NT2/D1 (cell line): Measurements from ENCODE around the gene NTM.
A peak's percentile ranks its signal among the peaks of the same experiment; 100 is the strongest.

Experiments used
- DNase-seq: peaks from one replicate; pipeline ENCODE4 v3.0.0-alpha.2; 2011; ENCODE audit warnings: low read depth, low spot score
- H3K27me3 ChIP-seq: 2 replicates; pipeline ENCODE4 v1.6.0; 2011; ENCODE audit warnings: mild to moderate bottlenecking; ENCODE audit not compliant: insufficient read length, insufficient read depth
- H3K36me3 ChIP-seq: 2 replicates; pipeline ENCODE4 v1.6.1; 2011; ENCODE audit warnings: mild to moderate bottlenecking, low read length, mixed read lengths; ENCODE audit not compliant: insufficient read depth, insufficient read length
- H3K4me1 ChIP-seq: 2 replicates; pipeline ENCODE4 v1.5.1; 2011; ENCODE audit not compliant: insufficient read depth, insufficient read length
- H3K4me3 ChIP-seq: 2 replicates; pipeline ENCODE4 v1.5.1; 2011; ENCODE audit warnings: low read depth; ENCODE audit not compliant: insufficient read length
- H3K9ac ChIP-seq: 2 replicates; pipeline ENCODE4 v1.6.0; 2011; ENCODE audit warnings: low read depth; ENCODE audit not compliant: insufficient read length
- H3K9me3 ChIP-seq: 2 replicates; pipeline ENCODE4 v1.5.1; 2011; ENCODE audit warnings: mild to moderate bottlenecking, low read length; ENCODE audit not compliant: insufficient read depth
- SUZ12 ChIP-seq: IDR thresholded peaks from 2 replicates; pipeline ENCODE4 v1.6.1; 2011; ENCODE audit not compliant: insufficient read length, insufficient read depth; ENCODE audit errors: extremely low read depth
- YY1 ChIP-seq: IDR thresholded peaks from 2 replicates; pipeline ENCODE4 v1.6.1; 2011; ENCODE audit not compliant: insufficient read length, insufficient read depth
- ZNF274 ChIP-seq: IDR thresholded peaks from 2 replicates; pipeline ENCODE4 v1.6.1; 2011; ENCODE audit warnings: mild to moderate bottlenecking, low read depth, low read length

Gene NTM

GRCh38 chr11:132020001-132020400 is 649.6 kb downstream of the NTM start:
- H3K4me1 ChIP-seq = no peaks in the 10 kb centered on the region
- H3K27me3 ChIP-seq = no peaks in the 10 kb centered on the region
- no peaks in the 10 kb centered on the region for H3K9me3 ChIP-seq
- no peak overlapping the region for H3K4me3 ChIP-seq
- TF ChIP-seq YY1 (no peak), SUZ12 (no peak), ZNF274 (no peak)
- H3K36me3 ChIP-seq = no peaks in the 10 kb centered on the region
- no peak overlapping the region for H3K9ac ChIP-seq
- no peak for DNase-seq

GRCh38 chr11:132022285-132022684 is 651.9 kb downstream of the NTM start:
- Histone ChIP-seq H3K9ac (no peak overlapping the region), H3K4me1 (no peaks in the 10 kb centered on the region), H3K36me3 (no peaks in the 10 kb centered on the region), H3K27me3 (no peaks in the 10 kb centered on the region), H3K4me3 (no peak overlapping the region), H3K9me3 (no peaks in the 10 kb centered on the region)
- no peak for TF ChIP-seq ZNF274
- no peak for TF ChIP-seq YY1
- no peak for TF ChIP-seq SUZ12
- no peak for DNase-seq

DNA sequence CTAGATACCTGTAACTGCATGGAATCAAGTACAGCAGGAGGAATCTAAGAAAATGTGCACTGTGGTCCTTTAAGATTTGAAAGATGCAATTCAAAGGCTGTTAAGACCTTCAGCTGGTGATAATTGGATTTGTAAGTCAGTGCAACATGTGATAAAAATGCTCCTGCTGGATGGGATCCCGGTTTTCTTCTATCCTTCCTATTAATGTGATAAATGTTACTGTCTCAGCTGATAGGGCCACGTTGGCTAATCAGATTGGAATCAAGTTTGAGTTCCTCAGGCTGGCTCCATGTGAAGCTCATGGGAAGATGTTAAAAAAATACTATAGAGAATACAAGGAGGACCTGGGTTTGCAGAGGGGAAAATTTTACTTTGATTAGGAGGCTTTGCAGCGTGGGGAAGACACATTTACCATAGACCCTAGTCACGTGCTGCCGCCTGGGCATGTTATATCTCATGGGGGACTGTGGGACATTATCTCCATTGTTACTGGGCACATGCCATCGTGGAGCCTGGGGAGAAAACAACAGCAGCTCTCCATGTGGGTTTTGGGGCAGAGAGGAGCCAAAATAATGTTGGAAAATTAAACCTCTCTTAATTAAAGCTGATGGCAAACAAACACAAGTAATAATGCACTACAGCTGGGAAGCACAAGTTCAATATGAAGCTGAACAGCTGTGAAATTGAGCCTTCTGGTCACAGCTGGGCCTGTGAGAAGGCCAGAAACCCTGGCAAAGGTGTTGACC is 652.5 kb downstream of the NTM start:
- Histone ChIP-seq H3K9me3 (no peaks in the 10 kb centered on the region), H3K27me3 (no peaks in the 10 kb centered on the region), H3K9ac (no peak overlapping the region), H3K36me3 (no peaks in the 10 kb centered on the region), H3K4me3 (no peak overlapping the region), H3K4me1 (no peaks in the 10 kb centered on the region)
- DNase-seq = no peak
- TF ChIP-seq YY1 (no peak), ZNF274 (no peak), SUZ12 (no peak)

GRCh38 chr11:132024587-132025295 is 654.3 kb downstream of the NTM start:
- no peaks in the 10 kb centered on the region for H3K36me3 ChIP-seq
- TF ChIP-seq SUZ12 = no peak
- no peak for TF ChIP-seq ZNF274
- TF ChIP-seq YY1 = no peak
- DNase-seq = no peak
- H3K9ac ChIP-seq = no peak overlapping the region
- no peaks in the 10 kb centered on the region for H3K9me3 ChIP-seq
- H3K4me3 ChIP-seq = no peak overlapping the region
- H3K4me1 ChIP-seq = no peaks in the 10 kb centered on the region
- no peaks in the 10 kb centered on the region for H3K27me3 ChIP-seq

GRCh38 chr11:132026746-132027145 is 656.3 kb downstream of the NTM start:
- H3K4me3 ChIP-seq = no peak overlapping the region
- no peak overlapping the region for H3K9ac ChIP-seq
- no peaks in the 10 kb centered on the region for H3K27me3 ChIP-seq
- no peaks in the 10 kb centered on the region for H3K4me1 ChIP-seq
- no peak for DNase-seq
- no peak for TF ChIP-seq YY1
- no peak for TF ChIP-seq SUZ12
- TF ChIP-seq ZNF274 = no peak
- H3K36me3 ChIP-seq = no peaks in the 10 kb centered on the region
- H3K9me3 ChIP-seq = no peaks in the 10 kb centered on the region

GRCh38 chr11:132028380-132029240 is 658.2 kb downstream of the NTM start:
- DNase-seq = peak; percentile 44
- Histone ChIP-seq H3K36me3 (no peaks in the 10 kb centered on the region), H3K9me3 (no peaks in the 10 kb centered on the region), H3K4me1 (no peaks in the 10 kb centered on the region), H3K4me3 (no peak overlapping the region), H3K27me3 (no peaks in the 10 kb centered on the region), H3K9ac (no peak overlapping the region)
- TF ChIP-seq SUZ12 (no peak), ZNF274 (no peak), YY1 (peak; percentile 22)
